Stimulated activated CD4-positive, alpha-beta T cell treated with anti-CD3 and anti-CD28 coated beads, Interleukin-12 subunit alpha, Interleukin-12 subunit beta, amount 100 ng/mL, for 24 hours (primary cell): Measurements from ENCODE around the gene LRP2.
"Not testable (repeated sequence)": the region's sequence is repeated elsewhere in the genome, so short reads cannot be mapped to it uniquely, and the experiment has no call there.

Experiments
- DNase-seq, 2 experiments: peaks; one replicate each; pipeline ENCODE4 v3.0.0-alpha.2; 2020; ENCODE audit warnings: low read depth in 2 of 2

LRP2 gene

DNA sequence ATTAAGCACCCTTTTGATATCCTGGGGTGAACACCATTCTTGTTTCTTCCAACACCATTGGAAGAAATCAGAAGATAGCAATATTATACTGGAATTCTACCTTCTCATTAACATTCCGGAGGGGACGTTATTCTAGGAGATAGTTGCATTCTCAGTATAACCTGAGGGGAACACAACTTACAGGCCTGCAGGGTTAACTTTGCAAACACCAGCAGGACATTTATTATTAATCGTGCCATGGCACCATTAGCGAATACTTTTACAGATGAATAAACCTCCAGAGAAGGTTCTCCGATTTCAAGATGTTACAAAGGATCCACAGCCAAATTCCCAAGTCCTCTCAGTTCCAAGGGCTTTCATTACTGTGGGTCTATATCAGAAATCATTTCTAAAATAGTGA lies 184.0 kb downstream of the LRP2 start:
- DNase-seq, result no peak

DNA sequence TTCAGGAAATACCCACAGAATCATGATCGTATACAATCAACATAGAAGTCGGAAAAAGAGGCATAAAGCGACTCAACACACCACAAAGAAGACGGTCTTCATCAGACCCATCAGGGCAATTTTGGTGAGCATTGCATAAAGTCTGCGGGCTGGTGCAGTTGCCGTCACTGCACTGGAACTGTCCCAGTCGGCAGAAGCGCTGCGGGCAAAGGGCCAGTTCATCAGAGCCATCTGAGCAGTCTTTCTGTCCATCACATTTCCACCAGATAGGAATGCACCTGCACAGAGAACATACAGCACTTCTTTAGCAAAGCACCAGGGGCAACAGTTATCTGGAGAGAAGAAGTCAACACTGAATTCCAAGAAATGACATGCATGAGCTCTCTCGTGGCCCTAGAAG lies 187.2 kb downstream of the LRP2 start:
- no peak for DNase-seq

DNA sequence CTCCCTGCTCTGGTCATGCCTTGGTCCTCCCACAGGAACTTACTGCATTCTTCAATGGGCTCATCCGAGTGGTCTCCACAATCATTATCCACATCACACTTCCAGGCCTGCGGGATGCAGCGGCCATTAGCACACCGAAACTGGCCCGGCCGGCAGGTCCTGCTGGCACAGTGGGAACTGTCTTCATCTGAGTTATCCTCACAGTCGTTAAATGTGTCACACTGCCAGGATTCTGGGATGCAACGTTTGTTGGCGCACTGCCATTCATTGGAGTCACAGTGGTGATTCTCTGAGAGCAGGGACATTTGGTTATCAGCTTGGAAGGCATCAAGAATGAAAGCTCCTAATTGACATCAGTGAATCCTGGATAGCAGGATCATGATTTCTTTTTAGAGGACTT lies 188.5 kb downstream of the LRP2 start:
- DNase-seq, result no peak

- no peak for DNase-seq
Observed at GRCh38 chr2:169172914-169173313, 189.4 kb downstream of the LRP2 start.

GRCh38 chr2:169172151-169172735 lies 190.1 kb downstream of the LRP2 start:
- no peak for DNase-seq

DNA sequence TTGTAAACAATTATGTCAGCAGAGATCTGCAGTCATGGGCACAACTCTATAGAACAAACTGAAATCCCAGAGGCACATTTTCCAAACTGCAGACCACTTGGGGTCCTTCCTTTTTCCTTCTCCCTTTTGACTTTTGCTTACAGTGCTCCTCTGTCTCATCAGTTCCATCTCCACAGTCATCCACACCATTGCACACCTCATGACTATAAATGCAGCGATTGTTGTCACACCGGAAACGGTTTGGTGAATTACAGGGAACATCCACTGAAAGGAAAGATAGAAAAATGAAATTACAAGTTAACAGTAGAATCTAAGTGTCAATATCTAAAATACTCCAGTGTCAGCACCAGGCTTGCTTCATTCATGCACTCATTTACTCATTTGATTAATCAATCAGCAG lies 196.5 kb downstream of the LRP2 start:
- DNase-seq, result no peak

- DNase-seq, result no peak
Observed at GRCh38 chr2:169164311-169164710, 198.0 kb downstream of the LRP2 start.

- DNase-seq, result no peak
Observed at GRCh38 chr2:169162613-169163012, 199.7 kb downstream of the LRP2 start.

DNA sequence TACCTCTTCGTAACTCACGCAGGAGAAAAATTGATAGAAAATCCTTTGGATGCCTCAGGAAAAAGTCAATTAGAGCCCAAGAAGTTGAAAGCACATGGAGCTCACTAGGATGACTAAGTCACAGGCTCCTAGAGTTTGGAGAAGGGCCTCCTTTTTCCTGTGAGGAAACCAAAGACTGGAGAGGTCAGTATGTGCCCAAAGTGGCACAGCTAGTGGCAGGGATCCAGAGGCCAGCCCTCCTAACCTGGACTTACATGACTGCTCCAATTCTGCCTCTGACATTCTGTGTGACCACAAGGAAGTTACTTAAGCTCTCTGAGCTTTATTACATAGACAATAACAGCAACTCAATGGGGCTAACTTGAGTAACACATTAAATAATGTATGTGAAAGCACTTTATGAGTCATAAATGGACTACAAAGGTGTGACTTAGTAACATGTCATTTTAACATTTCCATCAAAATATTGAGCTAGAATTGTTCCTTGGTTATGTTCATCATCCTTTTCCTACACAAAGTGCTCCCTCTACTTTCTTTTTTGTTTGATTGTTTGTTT lies 201.3 kb downstream of the LRP2 start:
- no peak for DNase-seq

GRCh38 chr2:169159686-169160085 lies 202.6 kb downstream of the LRP2 start:
- no peak for DNase-seq

- no peak for DNase-seq
Observed at GRCh38 chr2:169158874-169159273, 203.5 kb downstream of the LRP2 start.

- DNase-seq, result no peak
Observed at GRCh38 chr2:169146220-169146619, 216.1 kb downstream of the LRP2 start.

GRCh38 chr2:169143998-169144397 lies 218.3 kb downstream of the LRP2 start:
- DNase-seq, result no peak

- peak; percentile 24 to 50 for DNase-seq
Observed at GRCh38 chr2:169141713-169142352, 220.5 kb downstream of the LRP2 start.

DNA sequence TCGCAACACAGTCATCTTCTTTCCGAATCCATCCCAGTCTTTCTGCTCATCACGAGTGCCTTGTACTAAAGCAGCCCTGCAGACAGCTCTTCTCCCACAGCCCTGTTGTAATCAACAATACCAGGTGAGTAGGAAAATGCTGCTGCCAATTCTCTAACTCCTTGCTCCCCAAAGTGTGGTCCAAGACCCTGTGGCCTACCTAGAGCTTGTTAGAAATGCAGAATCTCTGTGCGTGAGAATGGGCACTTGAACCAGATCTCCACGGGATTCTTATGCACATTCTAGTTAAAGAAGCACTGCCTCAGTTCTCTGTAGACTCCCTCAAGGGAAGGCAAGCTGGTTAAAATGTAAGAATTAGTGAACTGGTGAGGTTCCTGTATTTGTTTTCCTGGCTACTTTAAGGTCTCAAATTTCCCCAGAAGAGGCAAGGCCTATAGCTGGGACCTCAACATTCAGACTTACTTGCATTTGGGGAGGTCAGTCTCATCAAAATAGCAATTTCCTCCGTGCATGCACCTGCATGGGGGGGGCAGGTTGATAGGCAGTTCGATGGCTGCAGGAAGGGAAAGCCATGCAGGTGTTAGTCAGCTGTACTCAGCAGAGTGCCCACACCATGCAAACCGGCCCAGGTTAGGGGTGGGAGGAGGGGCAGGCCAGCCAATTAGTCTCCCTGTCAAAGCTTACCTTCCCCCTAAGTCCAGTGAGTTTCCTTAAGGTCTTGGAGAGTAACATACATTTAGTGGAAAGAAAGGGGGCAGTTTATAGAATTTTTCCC lies 222.2 kb downstream of the LRP2 start:
- DNase-seq, result no peak

DNA sequence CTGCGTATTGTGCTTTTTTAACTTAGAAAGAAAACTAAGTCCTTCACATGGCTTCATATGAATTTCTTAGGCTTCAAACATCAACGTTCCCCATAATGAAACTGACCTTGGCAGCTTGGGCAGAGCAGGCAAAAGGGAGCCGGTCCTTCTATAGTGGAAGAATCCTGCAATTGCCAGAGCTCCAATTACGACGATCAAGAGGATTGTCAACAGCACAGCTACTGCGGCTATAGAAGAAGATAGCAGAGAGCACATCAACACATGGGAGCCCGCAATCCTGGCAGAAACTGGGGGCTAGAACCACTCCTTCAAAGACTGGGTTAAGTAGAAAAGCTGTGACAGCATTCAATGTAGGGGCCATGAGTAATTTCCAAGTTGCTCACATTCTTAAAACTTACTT lies 223.2 kb downstream of the LRP2 start:
- no peak for DNase-seq

GRCh38 chr2:169137924-169138323 lies 224.4 kb downstream of the LRP2 start:
- DNase-seq, result no peak

GRCh38 chr2:169136885-169137534 lies 225.3 kb downstream of the LRP2 start:
- DNase-seq, result no peak

DNA sequence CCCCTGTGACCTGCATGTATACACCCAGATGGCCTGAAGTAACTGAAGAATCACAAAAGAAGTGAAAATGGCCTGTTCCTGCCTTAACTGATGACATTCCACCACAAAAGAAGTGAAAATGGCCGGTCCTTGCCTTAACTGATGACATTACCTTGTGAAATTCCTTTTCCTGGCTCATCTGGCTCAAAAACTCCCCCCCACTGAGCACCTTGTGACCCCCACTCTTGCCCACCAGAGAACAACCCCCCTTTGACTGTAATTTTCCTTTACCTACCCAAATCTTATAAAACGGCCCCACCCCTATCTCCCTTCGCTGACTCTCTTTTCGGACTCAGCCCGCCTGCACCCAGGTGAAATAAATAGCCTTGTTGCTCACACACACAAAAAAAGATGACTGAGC lies 225.9 kb downstream of the LRP2 start:
- DNase-seq, result not testable (repeated sequence)

DNA sequence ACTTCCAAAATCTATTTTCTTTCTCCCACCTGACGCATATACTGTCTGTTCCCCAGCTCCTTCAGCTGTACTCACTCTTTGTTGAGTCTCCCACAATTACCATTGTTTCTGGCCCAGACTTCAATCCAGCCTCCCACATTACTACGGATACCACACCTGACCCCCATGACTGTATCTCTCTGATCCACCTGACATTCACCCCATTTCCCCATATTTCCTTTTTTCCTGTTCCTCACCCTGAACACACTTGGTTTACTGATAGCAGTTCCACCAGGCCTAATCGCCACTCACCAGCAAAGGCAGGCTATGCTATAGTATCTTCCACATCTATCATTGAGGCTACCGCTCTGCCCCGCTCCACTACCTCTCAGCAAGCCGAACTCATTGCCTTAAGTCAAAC lies 228.1 kb downstream of the LRP2 start:
- DNase-seq, result not testable (repeated sequence)

DNA sequence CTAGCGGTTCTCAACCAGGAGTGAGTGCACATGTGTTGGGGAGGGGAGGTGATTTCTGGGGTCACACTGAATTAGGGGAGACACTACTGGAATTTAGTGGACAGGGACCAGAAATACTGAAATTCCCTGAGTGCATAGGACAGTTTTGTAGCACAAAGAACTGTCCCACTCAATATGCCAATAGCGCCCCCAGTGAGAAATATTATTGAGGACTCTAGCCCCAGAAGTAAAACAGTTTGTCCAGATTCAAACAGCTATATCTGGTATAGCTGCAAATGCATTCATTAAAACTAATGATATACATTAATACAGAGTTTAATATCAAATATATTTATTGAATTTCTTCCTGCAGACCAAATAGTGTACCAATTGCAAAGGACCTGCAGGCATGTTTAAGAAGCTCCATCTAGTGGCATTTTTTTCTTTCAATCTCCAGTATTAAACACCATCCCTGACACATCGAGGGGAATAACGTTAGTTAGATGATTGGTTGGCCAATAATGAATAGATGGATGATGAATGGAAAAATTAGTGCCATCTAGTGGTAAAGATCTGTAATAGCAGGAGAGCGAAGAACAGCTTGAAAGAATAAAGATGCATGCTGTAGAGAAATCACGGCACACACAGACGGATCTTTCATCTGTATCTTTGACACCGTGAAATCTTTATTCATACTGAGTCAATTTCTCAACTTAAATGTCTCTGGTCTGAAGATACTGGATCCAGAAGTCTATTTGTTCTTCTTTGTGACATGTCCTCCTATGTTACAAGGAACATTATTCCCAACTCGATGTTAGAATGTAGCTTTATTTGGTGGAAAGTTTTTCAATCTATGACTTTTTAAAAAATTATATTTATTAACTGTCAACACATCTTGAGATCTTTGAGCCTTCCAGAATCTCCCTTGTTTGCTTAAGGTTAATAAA lies 230.5 kb downstream of the LRP2 start:
- no peak for DNase-seq
